GM12864 (cell line): ENCODE data around the gene HSP90AA1.

Experiments used
- DNase-seq: peaks from one replicate; pipeline ENCODE4 v3.0.0-alpha.2; 2011; ENCODE audit warnings: low read depth
- H3K4me3 ChIP-seq: 2 replicates; pipeline ENCODE4 v1.5.1; 2011; ENCODE audit warnings: mild to moderate bottlenecking, low read depth, low read length, control low read depth
- CTCF ChIP-seq: IDR thresholded peaks from 2 replicates; pipeline ENCODE4 v1.5.1; 2011; ENCODE audit warnings: low read depth, mild to moderate bottlenecking, moderate library complexity, low read length, control low read depth, inconsistent platforms; ENCODE audit errors: missing control alignments

The HSP90AA1 gene

GRCh38 chr14:102103062-102103695 is 16.3 kb upstream of the HSP90AA1 start:
- H3K4me3 ChIP-seq: no peak overlapping the region
- DNase-seq: peak; percentile 44
- TF ChIP-seq CTCF: no peak

GRCh38 chr14:102097441-102098135 is 10.7 kb upstream of the HSP90AA1 start:
- no peak overlapping the region for H3K4me3 ChIP-seq
- TF ChIP-seq CTCF: peak; percentile 7
- DNase-seq: no peak

GRCh38 chr14:102096569-102097188 is 9.8 kb upstream of the HSP90AA1 start:
- no peak for DNase-seq
- H3K4me3 ChIP-seq: no peak overlapping the region
- peak; percentile 70 for TF ChIP-seq CTCF

- TF ChIP-seq CTCF: no peak
- H3K4me3 ChIP-seq: no peak overlapping the region
- no peak for DNase-seq
These were observed 9.2 kb upstream of the HSP90AA1 start for GRCh38 chr14:102095871-102096568.

GRCh38 chr14:102095231-102095870 is 8.5 kb upstream of the HSP90AA1 start:
- no peak for DNase-seq
- TF ChIP-seq CTCF: no peak
- H3K4me3 ChIP-seq: no peak overlapping the region

- no peak for DNase-seq
- H3K4me3 ChIP-seq: no peak overlapping the region
- no peak for TF ChIP-seq CTCF
These were observed 7.3 kb upstream of the HSP90AA1 start for GRCh38 chr14:102094101-102094500.
